MM.1S (cell line): ENCODE data around the gene DCTN2.

Source experiments
- DNase-seq: peaks from one replicate; pipeline ENCODE4 v3.0.0-alpha.2; 2015
- H2AFZ ChIP-seq: fragments of 300-600 bp; sonication (generic); 2 replicates; pipeline ENCODE4 v1.6.0; 2016; ENCODE audit warnings: antibody characterized with exemption, low read length
- H3F3A ChIP-seq: fragments of 300-600 bp; sonication (generic); 2 replicates; pipeline ENCODE4 v1.6.1; 2016; ENCODE audit warnings: mild to moderate bottlenecking, antibody characterized with exemption, low read length, moderate library complexity, mixed read lengths; ENCODE audit not compliant: insufficient read depth
- H3K27ac ChIP-seq: fragments of 300-600 bp; sonication (generic); 2 replicates; pipeline ENCODE4 v1.5.1; 2016; ENCODE audit warnings: mild to moderate bottlenecking, low read length
- H3K27me3 ChIP-seq: fragments of 300-600 bp; sonication (generic); replicated peaks from 2 replicates; pipeline ENCODE4 v1.6.0; 2016; ENCODE audit warnings: low read length; ENCODE audit not compliant: insufficient read depth
- H3K36me3 ChIP-seq: fragments of 300-600 bp; sonication (generic); replicated peaks from 2 replicates; pipeline ENCODE4 v1.6.1; 2016; ENCODE audit warnings: mild to moderate bottlenecking, low read length, mixed read lengths; ENCODE audit not compliant: insufficient read depth
- H3K4me1 ChIP-seq: fragments of 300-600 bp; sonication (generic); 2 replicates; pipeline ENCODE4 v1.6.1; 2016; ENCODE audit warnings: low read length, mixed read lengths
- H3K4me2 ChIP-seq: fragments of 300-600 bp; sonication (generic); 2 replicates; pipeline ENCODE4 v1.6.0; 2016; ENCODE audit warnings: low read depth, low read length
- H3K4me3 ChIP-seq: fragments of 300-600 bp; sonication (generic); 2 replicates; pipeline ENCODE4 v1.5.1; 2016; ENCODE audit warnings: low read length, mixed read lengths
- H3K79me2 ChIP-seq: fragments of 300-600 bp; sonication (generic); 2 replicates; pipeline ENCODE4 v1.6.1; 2016; ENCODE audit warnings: mixed run types, low read length, mixed read lengths
- H3K9ac ChIP-seq: fragments of 300-600 bp; sonication (generic); 2 replicates; pipeline ENCODE4 v1.6.1; 2016; ENCODE audit warnings: low read length, mixed read lengths
- H3K9me2 ChIP-seq: fragments of 300-600 bp; sonication (generic); replicated peaks from 2 replicates; pipeline ENCODE4 v1.6.1; 2016; ENCODE audit warnings: mild to moderate bottlenecking, low read length, mixed read lengths; ENCODE audit not compliant: insufficient read depth
- H3K9me3 ChIP-seq: fragments of 300-600 bp; sonication (generic); replicated peaks from 2 replicates; pipeline ENCODE4 v1.6.1; 2016; ENCODE audit warnings: mild to moderate bottlenecking, low read length, mixed read lengths; ENCODE audit not compliant: insufficient read depth
- H4K20me1 ChIP-seq: fragments of 300-600 bp; sonication (generic); 2 replicates; pipeline ENCODE4 v1.6.1; 2016; ENCODE audit warnings: mild to moderate bottlenecking, low read length, moderate library complexity, mixed read lengths; ENCODE audit not compliant: insufficient read depth
- EZH2 ChIP-seq: fragments of 300-600 bp; sonication (generic); optimal IDR thresholded peaks from 2 replicates; pipeline ENCODE3; 2017; ENCODE audit warnings: low read depth, mild to moderate bottlenecking, antibody characterized with exemption, low read length, mixed read lengths
- EZH2phosphoT487 ChIP-seq: fragments of 300-600 bp; sonication (generic); IDR thresholded peaks from 2 replicates; pipeline ENCODE4 v1.6.1; 2018; ENCODE audit warnings: antibody characterized with exemption, low read length
- TF ChIP-seq, protein P1 (sequence below): fragments of 300-600 bp; sonication (generic); IDR thresholded peaks from 2 replicates; pipeline ENCODE4 v1.5.1; 2016; ENCODE audit warnings: antibody characterized with exemption, low read length, mixed read lengths

The DCTN2 gene

DNA sequence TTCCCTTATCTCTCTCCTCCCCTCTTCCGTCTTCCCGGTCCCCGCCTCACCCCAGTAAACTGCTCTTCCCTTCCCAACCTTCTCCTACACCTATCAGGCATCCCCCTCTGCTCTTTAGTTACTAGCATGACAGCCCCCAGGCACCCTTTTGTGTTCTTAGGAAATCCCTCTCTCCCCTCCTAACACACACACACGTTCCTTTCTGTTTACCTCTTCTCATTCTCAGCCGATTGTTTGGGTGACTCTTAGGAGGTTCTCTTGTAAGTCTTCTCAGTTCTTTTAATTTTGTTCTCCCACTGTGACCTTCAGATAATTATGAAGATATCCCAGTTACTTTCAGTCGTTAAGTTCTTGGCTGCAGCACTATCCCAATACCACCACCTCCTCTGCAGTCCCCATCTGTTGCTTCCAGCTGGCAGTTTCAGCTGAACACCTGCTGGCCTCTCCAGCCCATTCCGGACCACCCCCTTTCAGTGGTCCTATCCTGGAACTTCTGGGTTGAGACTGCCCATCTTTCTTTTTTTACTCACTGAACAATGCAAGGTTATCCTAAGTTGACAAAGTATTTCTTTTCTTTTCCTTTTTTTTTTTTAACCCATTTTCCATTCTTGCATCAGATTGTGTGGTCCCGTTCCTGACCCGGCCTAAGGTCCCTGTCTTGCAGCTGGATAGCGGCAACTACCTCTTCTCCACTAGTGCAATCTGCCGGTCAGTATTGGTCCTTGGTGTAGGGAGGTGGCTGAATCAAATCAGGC lies 58.4 kb downstream of the DCTN2 start:
- TF ChIP-seq EZH2phosphoT487 (no peak), EZH2 (no peak)
- TF ChIP-seq, protein P1, sequence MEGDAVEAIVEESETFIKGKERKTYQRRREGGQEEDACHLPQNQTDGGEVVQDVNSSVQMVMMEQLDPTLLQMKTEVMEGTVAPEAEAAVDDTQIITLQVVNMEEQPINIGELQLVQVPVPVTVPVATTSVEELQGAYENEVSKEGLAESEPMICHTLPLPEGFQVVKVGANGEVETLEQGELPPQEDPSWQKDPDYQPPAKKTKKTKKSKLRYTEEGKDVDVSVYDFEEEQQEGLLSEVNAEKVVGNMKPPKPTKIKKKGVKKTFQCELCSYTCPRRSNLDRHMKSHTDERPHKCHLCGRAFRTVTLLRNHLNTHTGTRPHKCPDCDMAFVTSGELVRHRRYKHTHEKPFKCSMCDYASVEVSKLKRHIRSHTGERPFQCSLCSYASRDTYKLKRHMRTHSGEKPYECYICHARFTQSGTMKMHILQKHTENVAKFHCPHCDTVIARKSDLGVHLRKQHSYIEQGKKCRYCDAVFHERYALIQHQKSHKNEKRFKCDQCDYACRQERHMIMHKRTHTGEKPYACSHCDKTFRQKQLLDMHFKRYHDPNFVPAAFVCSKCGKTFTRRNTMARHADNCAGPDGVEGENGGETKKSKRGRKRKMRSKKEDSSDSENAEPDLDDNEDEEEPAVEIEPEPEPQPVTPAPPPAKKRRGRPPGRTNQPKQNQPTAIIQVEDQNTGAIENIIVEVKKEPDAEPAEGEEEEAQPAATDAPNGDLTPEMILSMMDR, result no peak

DNA sequence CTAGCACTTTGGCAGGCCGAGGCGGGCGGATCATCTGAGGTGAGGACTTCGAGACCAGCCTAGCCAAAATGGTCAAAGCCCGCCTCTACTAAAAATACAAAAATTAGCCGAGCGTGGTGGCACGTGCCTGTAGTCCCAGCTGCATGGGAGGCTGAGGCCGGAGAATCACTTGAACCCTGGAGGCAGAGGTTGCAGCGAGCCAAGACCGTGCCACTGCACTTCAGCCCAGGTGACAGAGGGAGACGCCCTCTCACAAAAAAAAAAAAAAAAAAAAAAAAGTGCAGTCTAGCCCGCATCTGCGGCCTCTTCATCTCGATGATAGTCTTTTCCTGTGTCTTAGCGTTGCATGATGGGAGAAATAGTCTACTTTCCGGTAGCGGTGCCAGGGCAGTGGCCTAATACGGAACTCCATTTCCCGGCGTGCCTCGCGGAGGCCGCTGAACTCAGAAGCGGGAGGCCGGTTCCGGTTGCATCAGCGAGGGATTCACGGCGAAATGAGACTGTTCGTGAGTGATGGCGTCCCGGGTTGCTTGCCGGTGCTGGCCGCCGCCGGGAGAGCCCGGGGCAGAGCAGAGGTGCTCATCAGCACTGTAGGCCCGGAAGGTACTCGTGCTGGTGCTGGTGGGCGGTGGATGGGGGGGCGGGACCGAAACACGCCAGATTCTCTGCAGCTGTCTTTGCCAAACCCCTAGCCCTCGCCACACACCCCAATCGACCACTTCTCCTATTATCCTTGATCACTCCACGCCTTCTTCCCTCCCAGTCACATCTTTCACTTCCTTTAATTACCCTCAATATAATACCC lies 59.2 kb downstream of the DCTN2 start, which contains the start of gene MARS1:
MARS1 (plus strand) TSS at position 472 of the 805 bp plus-strand sequence; CDS start at position 495, 23 bp downstream.
- peak within 1 kb of the TSS; percentile 59 for H2AFZ ChIP-seq
- H3K4me2 ChIP-seq, result peak within 1 kb of the TSS; percentile 91
- H3K79me2 ChIP-seq, result peaks cover 41% of the 10 kb centered on the region
- H3K4me1 ChIP-seq, result peaks cover 14% of the 10 kb centered on the region
- no peaks in the 10 kb centered on the region for H3K9me3 ChIP-seq
- peak within 1 kb of the TSS; percentile 66; the same call in 1 of the 2 replicates for H3K27ac ChIP-seq
- no peaks in the 10 kb centered on the region for H3K27me3 ChIP-seq
- H3K9me2 ChIP-seq, result no peaks in the 10 kb centered on the region
- DNase-seq, result peak; percentile 98
- H3K36me3 ChIP-seq, result peaks cover 16% of the 10 kb centered on the region; the same call in 1 of the 2 replicates
- TF ChIP-seq EZH2phosphoT487 (no peak), EZH2 (no peak)
- TF ChIP-seq, protein P1, result peak; percentile 41
- H3K4me3 ChIP-seq, result peak within 1 kb of the TSS; percentile 92
- H4K20me1 ChIP-seq, result no peaks in the 10 kb centered on the region
- 0 out of 2 replicates have a peak, but pooled peaks cover 9% of the 10 kb centered on the region for H3F3A ChIP-seq
- H3K9ac ChIP-seq, result peak within 1 kb of the TSS; percentile 84

More for the DNA sequence above, 58.4 kb downstream of the DCTN2 start:
- Histone ChIP-seq H4K20me1 (no peaks in the 10 kb centered on the region), H3K36me3 (peaks cover 16% of the 10 kb centered on the region; the same call in 1 of the 2 replicates), H3K9ac (peak overlapping the region; percentile 84), H3K4me3 (peak overlapping the region; percentile 92), H3K4me1 (peaks cover 14% of the 10 kb centered on the region), H3F3A (0 out of 2 replicates have a peak, but pooled peaks cover 9% of the 10 kb centered on the region), H3K27me3 (no peaks in the 10 kb centered on the region), H3K9me2 (no peaks in the 10 kb centered on the region), H3K27ac (peak overlapping the region; percentile 66; the same call in 1 of the 2 replicates), H3K79me2 (peaks cover 41% of the 10 kb centered on the region), H2AFZ (peak overlapping the region; percentile 33; the same call in 1 of the 2 replicates), H3K4me2 (peak overlapping the region; percentile 91), H3K9me3 (no peaks in the 10 kb centered on the region)
- peak; percentile 28 for DNase-seq

DNA sequence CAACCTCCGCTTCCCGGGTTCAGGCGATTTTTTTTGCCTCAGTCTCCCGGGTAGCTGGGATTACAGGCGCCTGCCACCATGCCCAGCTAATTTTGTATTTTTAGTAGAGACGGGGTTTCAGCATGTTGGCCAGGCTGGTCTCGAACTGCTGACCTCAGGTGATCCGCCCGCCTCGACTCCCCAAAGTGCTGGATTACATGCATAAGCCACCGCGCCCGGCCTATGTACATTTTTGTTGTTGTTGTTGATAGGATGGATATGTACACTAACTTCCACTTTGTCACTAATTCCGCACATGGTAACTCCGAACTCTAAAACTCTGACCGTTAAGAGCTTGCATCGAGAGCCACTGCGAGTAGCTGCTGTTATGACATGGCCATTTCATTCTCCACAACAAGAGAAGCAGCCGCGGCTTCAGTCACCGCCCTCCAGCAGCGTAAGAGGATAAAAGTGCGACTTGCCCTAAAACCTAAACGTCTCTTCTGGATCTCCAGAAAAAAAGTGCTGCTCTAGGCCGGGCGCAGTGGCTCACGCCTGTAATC lies 59.9 kb downstream of the DCTN2 start:
- no peaks in the 10 kb centered on the region for H3K9me2 ChIP-seq
- no peaks in the 10 kb centered on the region for H3K27me3 ChIP-seq
- no peaks in the 10 kb centered on the region for H3K9me3 ChIP-seq
- no peak overlapping the region for H3K27ac ChIP-seq
- H3K79me2 ChIP-seq, result peaks cover 41% of the 10 kb centered on the region
- peak overlapping the region; percentile 92 for H3K4me3 ChIP-seq
- peak overlapping the region; percentile 59 for H2AFZ ChIP-seq
- DNase-seq, result no peak
- TF ChIP-seq EZH2 (no peak), EZH2phosphoT487 (no peak)
- TF ChIP-seq, protein P1, result no peak
- no peak overlapping the region for H3K9ac ChIP-seq
- H3K36me3 ChIP-seq, result peaks cover 16% of the 10 kb centered on the region; the same call in 1 of the 2 replicates
- peak overlapping the region; percentile 66; the same call in 1 of the 2 replicates for H3K4me2 ChIP-seq
- 0 out of 2 replicates have a peak, but pooled peaks cover 9% of the 10 kb centered on the region for H3F3A ChIP-seq
- H4K20me1 ChIP-seq, result no peaks in the 10 kb centered on the region
- H3K4me1 ChIP-seq, result peaks cover 14% of the 10 kb centered on the region
